HG03064 (cell line): ENCODE measurements around the gene FGD3.
"Not testable (repeated sequence)": the region's sequence is repeated elsewhere in the genome, so short reads cannot be mapped to it uniquely, and the experiment has no call there.

Experiments
- ATAC-seq: cut with Tn5 transposase; IDR thresholded peaks from one replicate; pipeline ENCODE4 v1.9.1; 2021; ENCODE audit warnings: low read depth; ENCODE audit not compliant: unreplicated experiment

FGD3 gene

DNA sequence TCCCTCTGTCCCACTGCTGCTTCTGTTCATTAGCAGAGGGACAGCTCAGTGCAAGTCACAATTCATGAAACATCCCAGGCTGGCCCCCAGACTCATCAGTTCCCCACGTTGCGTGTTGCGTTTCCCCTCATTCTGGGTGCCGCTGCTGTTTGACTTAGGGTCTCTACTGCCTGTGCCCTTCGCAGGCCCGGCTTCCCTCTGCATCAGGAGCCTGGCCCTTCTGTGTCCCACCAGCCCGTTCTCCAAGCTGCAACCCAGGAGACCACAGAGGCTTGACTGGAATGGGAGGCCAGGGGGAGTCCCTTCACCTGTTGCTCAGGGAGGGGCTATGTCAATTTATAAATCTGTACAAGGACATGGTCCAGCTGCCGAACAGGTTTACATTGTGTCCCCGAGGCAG, 57.2 kb downstream of the FGD3 start:
- no peak for ATAC-seq

DNA sequence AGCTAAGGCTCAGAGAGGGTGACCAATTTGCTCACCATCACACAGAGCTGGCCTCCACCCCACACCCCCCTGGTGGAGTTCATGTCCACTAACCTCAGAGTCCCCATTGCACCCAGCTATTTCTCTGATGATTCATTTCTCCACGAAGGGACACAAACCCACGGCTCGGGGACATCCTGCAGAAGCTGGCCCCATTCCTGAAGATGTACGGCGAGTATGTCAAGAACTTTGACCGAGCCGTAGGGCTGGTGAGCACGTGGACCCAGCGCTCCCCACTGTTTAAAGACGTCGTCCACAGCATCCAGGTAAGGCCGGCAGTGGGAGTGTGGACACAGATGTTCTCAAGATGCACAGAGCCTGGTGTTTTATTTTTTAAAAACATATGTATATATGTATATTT, 58.6 kb downstream of the FGD3 start:
- no peak for ATAC-seq

DNA sequence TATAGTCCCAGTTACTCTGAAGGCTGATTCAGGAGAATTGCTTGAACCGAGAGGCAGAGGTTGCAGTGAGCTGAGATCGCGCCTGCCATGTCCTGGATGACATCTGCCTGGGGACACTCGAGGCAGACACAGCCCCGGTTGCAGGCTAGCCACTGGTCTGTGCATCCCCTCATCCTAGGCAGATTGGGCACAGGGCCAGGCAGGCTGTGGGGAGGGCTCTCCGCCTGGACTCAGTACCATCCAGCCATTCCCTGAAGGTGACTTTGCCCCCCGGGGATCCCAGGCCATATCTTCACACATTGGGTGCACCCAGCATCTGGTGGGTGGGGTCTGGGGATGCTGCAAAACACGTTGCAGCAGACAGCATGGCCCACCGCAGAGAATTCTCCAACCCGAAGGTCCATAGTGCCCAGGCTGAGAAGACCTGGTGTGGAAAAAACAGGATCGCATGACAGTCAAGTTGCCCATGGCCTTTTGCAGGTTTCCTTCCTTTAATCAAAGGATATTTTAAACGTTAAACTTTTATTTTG, 60.3 kb downstream of the FGD3 start:
- ATAC-seq = no peak

DNA sequence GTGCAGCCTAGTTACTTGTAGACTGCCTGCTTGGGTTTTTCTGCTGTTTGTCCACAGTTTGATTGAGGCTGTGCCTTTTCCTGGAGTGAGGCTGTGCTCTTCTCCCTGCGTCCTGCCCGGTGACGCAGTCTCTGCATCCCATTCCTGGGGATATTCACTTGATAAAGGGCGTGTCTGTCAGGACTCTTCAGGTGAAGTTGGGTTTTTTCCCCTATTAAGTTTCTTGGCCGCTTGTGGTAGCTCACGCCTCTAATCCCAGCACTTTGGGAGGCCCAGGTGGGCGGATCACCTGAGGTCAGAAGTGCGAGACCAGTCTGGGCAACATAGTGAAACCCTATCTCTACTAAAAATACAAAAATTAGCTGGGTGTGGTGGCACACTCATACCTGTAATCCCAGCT, 61.1 kb downstream of the FGD3 start:
- ATAC-seq = no peak

DNA sequence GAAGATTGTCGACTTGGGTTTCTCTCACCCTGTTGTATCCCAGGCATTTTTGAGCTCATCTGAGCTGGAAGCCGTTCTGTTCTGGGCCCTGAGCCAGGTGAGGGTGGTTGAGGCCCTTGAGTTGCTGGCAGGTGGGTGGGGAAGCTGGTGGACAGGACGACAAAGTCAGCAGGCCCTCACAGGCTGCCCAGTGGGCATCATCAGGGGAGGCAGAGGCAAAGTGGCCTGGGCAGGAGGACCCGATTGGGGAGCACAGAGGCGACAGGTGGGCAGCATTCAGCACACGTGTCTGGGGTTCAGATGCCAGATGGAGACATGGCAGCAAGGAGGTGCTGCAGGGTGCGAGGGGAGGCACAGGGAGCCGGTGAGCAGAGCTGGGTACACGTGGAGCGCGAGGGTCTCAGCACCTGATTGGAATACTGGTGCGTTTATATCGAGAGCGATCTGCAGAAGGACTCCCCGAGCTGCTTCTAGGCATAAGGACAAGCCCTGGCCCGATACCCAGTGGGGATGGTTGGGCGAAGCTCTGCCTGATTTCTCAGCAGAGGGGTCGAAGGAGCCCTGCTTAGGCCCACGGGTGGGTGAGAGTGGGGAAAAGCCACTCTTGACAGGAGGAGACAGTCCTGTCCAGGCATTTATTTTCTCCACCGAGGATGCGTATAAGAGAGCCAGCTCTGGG, 62.2 kb downstream of the FGD3 start:
- no peak for ATAC-seq

DNA sequence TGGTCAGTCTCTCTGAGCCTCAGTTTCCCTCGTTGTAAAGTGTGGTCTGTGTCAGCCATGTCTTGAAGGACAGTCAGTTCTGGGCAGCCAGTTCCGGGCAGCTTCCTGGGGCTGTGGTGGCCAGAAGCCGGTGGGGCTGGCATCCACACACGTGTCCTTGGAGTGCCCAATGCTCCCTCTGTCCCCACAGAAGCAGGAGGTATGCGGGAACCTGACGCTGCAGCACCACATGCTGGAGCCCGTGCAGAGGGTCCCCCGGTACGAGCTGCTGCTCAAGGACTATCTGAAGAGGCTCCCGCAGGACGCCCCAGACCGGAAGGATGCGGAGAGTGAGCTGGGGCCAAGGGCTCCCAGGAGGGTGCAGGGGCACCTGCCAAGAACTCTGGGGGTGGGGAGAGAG, 62.7 kb downstream of the FGD3 start:
- ATAC-seq = no peak

DNA sequence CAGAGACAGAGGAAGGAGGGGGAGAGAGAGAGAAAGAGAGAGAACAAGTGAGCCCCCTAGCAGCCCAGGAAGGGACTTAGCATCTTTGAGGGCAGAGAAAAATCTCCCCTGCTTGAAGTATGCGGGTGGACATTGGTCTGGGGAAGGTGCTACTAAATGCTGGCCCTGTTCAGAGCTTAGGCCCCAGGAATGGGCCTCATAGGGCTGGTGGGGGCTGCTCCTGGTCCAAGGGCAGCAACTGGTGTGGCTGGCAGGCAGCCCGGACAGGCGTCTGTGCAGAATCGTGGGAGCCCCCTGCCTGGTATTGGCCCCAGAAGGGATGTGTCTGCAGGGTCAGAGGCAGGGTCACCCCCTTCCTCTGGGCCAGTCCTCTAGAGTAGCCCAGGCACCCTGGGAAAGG, 63.4 kb downstream of the FGD3 start:
- ATAC-seq = no peak

DNA sequence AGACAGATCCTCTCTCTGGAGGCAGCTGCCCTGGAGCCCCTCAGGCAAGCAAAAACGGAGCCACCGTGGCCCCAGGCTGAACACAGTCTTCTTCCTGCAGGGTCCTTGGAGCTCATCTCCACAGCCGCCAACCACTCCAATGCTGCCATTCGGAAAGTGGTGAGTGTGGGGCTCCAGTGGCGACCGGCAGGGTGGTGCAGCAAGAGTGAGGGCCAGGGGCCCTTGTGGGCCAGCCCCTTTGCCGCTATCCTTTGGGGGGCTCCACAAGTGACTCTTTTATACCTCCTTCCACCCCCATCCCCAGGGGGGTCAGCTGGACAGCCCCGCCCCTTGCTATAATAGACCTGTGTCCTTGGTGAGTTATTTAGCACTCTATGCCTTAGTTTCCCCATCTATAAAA, 63.8 kb downstream of the FGD3 start:
- no peak for ATAC-seq

DNA sequence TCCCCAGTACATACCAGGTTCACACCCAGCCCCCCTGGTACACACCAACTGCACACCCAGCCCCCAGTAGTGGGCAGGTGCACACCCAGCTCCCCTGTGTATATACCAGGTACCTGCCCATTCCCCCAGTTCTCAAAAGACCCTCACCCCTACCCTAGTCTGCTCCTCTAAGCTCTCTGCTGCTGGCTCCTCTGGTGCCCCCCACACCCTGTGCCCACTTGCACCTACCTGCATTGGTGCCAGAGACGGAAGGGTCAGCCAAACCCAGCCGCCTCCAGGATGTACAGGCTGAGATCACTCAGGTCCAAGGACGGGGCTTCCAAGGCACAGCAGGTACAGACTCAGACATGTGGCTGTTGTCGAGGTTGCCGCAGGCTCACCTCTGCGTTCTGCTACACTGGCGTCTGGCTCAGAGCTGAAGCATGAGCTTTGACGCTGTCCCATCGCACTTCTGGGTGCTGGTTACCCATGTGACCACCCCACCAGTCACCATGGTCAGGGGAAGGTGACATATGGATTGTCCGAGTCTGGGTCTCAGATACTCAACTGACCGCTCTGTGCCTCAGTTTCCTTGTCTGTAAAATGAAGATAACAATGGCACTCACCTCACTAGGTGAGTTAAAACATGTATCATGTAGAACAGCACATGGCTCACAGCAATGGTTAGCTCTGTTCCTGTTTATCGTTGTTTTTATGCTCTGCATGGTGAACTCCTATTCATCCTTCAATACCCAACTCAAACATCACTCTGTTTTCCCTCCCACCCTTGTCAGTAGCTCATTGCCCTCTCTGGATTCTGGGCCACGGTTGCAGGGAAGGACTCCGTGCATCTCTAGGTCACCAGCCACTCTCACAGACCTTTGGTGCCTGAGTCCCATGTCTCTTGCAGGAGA, 65.9 kb downstream of the FGD3 start:
- ATAC-seq = no peak

DNA sequence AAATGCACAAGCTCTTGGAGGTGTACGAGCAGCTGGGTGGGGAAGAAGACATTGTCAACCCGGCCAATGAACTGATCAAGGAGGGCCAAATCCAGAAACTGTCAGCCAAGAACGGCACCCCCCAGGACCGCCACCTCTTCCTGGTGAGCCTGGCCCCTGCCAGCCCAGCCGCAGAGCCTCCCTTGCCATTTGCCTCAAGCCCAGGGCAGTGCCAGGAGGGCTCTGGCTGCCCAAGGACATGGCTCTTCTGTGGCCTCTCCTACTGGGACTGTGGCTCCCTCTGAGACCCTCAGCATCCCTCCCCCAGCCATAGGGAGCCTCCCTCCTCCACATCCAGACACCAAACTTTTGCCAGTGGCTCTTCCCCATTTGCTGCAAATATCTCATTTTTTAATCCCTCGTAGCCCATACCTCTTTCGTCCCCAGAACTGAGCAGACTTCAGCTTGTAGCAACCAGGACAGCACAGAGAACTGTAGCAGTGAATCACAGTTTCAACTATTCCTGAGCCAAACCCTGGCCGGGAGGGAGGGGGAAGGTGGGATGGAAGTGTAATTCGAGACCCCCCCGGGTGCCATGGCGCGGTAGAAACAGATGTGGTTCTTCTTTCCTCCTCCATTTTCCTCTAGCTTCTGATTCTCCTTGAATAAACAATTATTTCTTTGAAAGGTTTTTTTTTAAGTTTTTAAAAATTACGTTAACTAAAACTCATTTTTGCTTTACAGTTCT, 66.7 kb downstream of the FGD3 start:
- no peak for ATAC-seq

DNA sequence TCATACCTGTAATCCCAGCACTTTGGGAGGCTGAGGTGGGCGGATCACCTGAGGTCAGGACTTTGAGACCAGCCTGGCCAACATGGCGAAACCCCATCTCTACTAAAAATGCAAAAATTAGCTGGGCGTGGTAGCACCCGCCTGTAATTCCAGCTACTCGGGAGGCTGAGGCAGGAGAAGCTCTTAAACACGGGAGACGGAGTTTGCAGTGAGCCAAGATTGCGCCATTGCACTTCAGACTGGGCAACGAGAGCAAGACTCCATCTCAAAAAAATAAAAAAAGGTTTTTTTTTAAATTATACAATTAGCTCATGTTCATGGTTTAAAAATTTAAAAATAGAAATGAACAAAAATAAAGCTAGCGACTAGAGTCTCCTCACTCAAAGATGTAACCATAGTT, 67.9 kb downstream of the FGD3 start:
- ATAC-seq = not testable (repeated sequence)

DNA sequence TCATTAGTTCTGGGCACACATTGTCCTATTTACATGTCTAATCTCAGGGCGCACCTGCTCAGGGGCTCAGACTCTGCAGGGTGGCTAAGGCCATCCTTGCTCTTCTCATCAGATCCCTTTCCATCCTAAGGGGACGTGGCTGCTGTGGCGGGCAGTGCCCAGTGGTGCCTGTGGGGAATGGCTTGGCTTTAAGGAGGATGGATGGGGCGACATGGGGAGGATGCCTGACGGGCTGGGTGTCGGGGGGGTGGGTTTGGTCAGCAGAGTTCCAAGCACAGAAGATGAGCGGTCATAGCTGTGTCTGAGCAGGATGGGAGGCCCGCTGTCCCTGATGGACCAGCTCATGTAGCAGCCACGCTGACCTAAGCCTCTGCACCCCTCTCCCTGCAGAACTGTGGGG, 70.3 kb downstream of the FGD3 start:
- no peak for ATAC-seq

DNA sequence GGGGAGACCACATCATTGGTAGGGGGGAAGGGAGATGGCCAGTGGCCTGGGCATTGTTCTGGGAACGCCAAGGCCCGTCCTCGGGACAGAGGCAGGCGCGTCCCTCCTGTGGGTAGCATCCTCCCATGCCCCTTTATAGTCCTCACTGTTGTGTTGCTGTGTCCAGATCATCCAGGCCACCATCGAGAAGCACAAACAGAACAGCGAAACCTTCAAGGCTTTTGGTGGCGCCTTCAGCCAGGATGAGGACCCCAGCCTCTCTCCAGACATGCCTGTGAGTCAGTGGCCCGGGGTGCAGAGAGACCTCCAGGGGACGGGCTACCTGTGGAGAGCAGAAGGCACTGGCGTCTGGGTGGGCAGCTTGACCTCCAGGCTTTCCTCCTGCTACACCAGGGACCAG, 72.8 kb downstream of the FGD3 start:
- no peak for ATAC-seq

DNA sequence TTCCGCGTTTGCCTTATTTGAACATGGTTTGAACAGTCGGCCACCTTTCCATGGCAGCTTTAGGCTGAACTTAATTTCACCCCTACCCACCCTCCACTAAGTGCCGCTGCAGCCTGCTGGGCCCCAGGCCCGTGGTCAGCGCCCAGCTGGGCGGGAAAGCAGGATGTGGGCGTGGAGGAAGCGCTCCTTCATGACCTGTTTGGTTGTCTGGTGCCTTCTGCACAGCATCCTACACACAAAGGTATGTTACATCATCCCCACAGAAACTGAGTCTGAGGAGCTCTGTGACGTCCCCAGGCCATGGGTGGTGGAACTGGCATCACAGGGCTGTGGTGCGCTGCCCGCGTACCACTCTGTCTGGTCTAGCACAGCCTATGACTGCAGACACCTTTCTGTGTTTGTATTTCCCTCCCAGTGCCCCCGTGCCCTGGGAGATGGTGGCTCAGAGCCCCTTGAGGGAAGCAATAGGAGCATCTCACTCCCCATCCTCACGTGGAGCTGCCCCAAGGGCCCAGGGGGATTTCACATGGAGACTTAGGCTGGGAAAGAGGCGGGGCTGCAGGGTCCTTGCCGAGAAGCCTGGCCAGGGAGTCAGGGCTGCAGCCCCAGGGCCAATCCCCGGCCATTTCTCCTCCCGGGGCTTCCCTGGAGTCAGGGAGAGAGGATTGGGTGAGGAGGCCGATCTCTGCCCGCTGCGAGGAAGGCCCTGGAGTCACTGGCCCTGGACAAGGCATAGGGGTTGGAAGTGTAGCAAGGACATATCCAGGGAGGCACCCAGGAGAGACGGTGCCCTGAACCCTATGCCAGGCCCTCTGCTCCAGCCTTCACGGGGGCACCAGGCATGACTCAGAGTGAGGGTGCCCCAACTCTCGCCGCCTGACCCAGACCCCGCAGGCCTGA, 73.7 kb downstream of the FGD3 start:
- no peak for ATAC-seq

DNA sequence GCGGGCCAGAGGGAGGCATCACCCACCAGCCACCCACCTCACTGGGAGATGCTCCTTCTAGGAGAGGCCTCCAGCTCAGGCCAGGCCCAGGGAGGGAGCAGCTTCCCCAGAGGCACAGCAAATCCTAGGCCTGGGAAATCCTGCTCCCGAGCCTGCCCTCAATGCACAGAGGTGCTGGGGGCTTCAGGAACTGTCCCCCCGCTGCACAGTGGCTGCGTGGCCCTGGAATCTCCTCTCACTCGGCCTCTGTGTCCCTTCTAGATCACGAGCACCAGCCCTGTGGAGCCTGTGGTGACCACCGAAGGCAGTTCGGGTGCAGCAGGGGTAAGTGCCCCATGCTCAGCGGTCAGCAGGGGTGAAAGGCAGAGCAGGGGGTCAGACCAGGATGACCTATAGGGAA, 74.7 kb downstream of the FGD3 start:
- ATAC-seq = no peak

DNA sequence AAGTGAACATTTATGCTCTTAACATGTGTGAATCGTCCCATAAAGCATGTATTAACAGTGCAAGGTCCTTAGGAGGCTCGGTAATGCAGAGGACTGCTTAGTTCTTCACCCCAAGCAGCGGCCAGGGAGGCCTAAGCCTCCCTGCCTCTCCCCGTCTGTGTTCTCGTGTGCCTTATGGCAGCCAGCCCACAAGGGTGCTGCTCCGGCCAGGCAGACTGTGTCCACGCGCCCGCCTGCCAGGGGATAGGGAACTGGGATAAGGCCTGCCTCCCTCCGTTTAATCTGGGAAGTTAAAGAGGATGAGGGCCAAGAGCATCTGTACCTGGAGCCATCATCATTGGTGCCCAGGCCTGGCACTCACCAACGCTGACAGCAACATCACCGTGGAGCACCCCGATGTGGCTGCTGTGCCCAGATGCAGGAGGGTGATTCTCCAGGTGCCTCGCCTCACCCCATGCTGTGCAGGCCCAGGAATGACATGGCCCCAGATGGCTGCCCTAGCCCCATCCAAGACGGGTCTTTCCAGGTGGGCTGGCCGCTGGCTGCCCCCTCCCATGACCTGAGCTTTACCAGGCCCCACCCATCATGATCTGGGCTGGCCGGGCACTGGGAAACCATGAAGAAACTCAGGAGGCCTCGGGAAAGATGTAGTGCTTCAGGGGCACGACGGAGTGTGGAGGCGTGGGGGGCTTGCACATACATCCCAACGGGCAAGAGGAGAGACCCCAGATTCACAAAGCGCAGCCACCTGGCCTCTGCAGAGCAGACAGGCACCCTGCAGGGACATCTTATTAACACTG, 75.6 kb downstream of the FGD3 start:
- no peak for ATAC-seq

DNA sequence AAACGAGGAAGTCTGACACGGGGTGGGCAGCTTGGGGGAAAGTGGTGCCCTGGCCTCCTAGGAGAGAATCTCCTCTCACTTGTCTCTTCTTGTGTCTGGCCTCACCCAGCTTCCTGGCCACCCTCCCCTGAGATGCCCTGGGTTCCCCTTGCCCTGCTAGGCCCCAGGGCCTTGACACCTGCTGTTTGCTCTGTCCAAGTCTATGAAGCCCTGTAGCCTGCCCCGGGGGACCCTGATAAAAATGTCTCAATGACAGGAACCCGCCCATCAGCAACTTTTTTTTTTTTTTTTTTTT, 76.1 kb downstream of the FGD3 start:
- no peak for ATAC-seq

DNA sequence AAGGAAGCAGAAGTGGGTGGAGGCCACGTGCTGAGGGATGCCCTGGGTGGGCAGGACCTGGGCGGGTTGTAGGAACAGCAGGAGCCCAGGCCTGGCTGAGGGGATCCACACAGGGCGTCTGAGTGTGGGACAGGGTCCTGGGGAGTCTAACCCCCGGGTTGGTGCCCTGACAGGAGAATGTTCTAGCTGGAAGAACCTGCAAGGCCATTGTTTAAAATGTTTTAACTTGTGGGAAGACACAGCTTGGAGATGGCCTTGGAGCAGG, 77.3 kb downstream of the FGD3 start:
- no peak for ATAC-seq

DNA sequence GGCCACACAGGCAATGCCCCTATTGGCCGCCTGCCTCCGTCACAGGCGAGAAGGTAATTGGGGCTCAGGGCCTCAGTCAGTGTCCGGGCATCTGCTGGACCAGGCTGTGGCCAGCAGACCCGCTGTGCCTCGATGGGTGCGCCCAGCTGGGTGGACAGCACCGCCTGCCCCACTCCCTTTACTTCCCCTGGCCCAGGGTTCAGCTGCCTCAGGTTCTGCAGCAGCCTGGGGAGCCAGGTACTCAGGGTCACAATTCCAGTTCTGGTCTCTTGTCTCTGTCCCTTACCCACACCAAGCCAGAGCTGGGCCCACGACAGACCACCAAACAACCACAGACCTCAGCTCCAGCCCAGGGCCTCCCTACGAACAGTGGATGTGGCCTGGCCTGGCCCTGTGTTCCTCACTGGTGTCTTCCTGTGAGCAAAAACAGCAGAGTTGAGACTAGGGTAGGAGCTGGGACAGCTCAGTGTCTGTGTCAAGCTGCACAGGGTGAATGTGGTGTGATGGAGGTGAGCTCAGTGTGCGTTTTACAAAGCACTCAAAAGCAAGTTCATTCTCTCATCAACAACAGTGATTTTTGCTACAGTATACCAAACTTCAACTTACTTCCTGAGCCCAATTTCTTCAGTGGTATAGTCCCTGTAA, 77.8 kb downstream of the FGD3 start:
- ATAC-seq = no peak
